GM21723 (cell line): Measurements from ENCODE around the gene TM4SF1.
A peak's percentile ranks its signal among the peaks of the same experiment; 100 is the strongest.
"Not testable (repeated sequence)": the region's sequence is repeated elsewhere in the genome, so short reads cannot be mapped to it uniquely, and the experiment has no call there.

Experiments
- ATAC-seq: cut with Tn5 transposase; IDR thresholded peaks from one replicate; pipeline ENCODE4 v1.9.1; 2021; ENCODE audit warnings: mild to moderate bottlenecking, moderate library complexity; ENCODE audit not compliant: unreplicated experiment

Gene TM4SF1

DNA sequence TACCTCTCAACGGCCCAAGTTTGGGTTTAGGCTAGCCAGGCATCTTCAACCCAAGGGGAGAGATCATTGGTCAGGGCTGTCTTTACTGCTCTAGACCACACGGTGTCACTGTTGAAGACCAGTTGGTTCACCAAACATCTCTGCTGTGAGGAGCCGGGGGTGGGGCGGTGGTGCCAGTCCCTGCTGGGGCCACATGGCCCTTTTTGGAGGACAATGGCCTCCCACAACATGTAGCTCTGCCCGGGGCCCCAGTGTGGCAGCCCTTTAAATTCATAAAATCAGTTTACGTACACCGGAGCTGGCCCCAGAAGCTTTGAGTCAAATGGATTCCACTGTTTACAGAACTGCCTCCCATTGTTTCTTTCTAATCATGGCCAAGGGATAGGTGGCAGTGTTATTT lies 24.9 kb downstream of the TM4SF1 start:
- peak; percentile 95 for ATAC-seq

DNA sequence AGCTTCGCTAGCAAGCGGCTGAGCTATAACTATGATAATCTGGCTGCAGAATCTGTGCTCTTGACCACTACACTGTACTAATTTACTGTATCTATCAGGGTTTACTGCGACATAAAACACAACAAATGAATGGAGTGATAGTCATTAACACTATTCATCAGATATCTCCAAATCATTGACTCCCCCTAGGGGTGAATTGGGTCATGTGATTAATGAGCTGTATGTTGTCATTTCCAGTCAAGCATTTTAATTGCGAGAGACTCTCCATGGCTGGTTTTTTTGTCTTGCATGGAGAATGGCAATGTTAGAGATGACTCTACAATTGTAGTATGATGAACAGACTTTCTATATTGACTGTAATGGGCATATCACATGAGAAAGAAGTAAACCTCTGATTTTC lies 33.5 kb downstream of the TM4SF1 start:
- ATAC-seq, result no peak

DNA sequence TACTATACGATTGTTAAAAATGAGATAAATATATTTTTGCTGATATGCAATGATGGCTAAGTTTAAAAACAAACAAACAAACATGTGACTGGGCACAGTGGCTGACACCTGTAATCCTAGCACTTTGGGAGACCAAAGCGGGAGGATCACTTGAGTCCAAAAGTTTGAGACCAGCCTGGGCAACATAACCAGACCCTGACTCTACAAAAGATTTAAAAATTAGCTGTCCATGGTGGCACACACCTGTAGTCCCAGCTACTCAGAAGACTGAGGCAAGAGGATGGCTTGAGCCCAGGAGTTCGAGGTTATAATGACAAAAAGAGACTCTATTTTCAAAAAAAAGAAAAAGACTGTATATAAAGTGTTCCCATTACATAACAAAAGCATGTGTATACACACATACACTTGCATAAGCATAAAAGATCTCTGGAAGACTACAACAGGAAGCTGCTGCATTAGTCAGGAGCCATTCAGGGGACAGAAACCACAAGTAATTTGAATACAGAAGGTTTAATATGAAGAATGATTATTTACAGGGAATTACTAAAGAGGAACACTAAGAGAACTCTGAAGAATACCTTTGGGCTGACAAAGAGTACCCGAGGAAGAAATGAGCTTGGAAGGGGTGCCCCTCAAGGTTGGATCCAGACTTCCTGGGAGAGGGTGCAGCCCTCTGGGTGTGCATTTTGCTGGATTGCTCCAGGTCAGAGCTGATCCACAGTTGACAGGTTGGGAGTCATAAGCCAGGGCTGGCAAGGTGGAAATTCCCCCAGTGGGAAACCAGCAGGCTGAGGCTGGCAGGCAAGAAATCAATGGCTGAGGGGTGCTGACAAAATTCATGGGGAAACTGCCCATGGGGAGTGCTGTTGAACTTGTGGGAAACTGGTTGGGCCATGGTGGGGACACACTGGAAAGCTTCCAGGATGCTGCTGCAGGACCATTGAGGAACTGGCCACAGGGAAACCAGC lies 34.8 kb downstream of the TM4SF1 start:
- no peak for ATAC-seq

DNA sequence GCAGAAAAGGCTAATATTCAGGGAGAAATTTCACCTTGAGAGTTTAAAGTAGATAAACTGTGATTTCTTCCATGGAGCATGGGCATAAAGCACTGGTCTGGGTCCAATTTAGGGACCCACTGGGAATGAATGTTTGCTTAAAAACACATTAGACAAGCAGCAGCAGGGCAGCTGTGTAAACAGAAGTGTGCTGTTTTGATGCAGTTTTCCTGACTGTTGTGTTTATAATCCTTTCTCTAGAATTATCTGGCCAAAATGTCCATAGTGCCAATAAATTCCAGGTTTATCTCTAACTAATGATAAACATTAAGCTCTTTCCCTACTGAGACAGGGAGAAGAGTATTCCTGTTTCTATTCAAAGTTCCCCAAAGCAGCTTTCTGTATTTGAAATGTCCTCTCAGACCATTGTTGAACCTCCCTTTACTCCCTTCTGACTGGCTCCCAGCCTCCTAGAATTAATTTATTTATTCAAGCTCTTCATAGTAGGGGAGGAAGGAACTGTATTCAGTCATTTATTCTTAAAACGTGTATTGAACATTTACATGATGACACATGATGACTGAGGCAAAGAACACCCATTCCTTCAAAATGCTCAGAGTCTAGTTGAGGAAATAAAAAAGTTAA lies 37.0 kb downstream of the TM4SF1 start:
- no peak for ATAC-seq

DNA sequence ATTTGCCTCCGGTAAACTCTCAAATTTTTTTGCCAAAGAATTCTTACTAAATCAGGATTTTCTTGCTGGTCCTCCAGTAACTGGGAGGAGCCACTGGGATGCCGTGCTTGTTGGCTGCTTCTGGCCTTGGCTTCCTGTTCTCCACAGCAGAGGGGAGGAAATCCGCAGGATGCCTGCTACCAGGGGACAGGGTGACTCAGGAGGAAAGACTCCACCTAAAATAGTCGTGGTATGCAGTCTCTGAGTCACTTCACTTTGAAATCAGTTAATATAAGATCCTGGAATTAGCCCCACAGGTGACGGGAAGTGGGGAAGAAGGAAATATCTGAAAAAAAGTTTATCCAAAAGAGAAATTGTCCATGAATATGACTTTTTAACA lies 37.5 kb downstream of the TM4SF1 start:
- no peak for ATAC-seq

DNA sequence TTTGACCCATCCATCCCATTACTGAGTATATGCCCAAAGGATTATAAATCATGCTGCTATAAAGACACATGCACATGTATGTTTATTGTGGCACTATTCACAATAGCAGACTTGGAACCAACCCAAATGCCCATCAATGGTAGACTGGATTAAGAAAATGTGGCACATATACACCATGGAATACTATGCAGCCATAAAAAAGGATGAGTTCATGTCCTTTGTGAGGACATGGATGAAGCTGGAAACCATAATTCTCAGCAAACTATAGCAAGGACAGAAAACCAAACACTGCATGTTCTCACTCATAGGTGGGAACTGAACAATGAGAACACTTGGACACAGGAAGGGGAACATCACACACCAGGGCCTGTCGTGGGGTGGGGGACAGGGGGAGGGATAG lies 40.0 kb downstream of the TM4SF1 start:
- ATAC-seq, result not testable (repeated sequence)

DNA sequence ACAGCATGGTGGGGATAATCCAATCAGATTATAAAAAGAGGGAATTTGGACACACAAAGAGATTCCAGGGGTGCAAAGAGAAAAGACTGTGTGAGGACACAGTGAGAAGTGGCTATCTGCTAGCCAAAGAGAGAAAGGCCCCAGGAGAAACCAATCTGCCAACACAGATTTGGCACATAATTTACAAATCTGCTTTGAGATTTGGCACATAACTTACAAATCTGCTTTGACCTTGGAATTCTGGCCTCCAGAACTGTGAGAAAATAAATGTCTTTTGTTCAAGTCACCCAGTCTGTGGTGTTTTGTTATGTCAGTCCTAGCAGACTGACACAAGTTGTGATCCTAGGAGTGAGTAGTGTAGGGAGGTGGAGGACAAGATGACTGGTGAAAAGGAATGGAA lies 40.5 kb downstream of the TM4SF1 start:
- no peak for ATAC-seq

DNA sequence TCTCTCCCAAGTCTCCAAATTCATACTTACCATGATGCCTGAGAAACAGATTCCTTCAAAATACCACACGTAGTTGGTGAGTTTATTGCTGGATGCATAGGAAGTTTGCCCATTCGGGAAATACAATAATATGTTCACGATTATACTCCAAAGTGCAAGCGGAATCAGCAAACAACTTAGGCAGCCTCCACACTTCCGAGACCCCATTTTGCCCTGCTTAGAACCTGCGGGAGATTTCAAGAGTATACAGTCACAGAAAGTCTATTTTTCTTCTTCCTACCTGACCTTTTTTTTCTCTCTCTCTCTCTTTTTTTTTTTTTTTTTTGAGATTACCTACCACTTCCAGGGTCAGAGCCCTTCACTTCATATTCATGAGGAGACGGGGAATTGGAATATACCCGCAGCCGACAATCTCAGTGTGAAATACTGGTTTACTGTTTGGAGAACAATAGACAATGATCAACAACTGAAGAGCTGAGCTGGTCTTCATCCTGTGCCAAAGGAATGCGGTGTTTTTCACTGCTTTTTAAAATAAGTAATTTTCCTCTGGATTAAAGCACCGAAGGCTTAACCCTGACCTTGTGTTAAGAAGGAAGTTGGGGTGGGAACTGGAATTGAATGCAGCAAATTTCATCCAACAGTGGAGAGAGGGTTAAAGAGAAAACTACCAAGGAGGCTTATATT lies 44.1 kb downstream of the TM4SF1 start, which contains the start of gene TM4SF18:
Gene TM4SF18, minus strand, starts transcription at position 461 of the 684 bp plus-strand sequence. Its CDS starts 254 bp downstream, at position 207.
- ATAC-seq, result no peak

DNA sequence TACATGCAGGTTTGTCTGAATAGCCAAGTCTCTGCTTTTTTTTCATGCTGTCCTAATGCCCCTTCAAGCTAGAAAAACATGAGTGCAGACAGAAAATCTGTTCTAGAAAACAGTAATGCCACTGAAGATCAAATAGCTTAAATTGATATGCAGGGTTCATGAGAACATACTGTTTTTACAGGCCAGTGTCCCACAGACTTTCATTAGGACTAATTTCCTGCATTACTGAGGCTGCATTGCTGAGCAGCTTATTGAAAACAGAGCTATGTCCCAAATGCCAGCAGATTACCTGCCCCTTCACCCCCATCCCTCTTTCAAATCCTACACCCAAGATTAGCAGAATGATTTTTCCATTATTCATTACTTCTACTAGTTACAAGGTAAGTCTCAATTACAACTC lies 44.7 kb downstream of the TM4SF1 start:
- ATAC-seq, result no peak

DNA sequence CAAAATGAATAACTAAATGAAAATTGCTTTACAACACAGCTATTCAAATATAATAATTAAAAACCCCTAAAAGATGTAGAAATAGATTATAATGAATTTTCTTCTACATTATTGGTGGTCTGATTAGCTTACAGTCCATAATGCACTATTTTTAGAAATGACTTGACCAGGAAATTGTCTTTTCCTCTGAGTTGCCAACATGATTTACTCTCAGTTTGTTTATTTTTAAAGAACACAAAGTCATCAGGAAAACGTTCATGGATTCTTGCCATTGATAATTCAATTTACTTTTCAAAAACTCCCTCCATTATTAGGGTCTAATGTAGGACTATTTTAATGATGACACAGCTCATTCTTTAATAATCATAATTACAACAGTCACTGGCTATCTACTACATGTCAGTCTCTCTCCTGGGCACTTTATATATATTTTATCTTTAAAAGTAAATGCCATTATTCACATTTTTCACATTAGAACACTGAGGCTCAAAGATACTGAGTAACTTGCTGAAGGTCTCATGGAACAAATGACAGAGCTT lies 45.2 kb downstream of the TM4SF1 start:
- no peak for ATAC-seq

DNA sequence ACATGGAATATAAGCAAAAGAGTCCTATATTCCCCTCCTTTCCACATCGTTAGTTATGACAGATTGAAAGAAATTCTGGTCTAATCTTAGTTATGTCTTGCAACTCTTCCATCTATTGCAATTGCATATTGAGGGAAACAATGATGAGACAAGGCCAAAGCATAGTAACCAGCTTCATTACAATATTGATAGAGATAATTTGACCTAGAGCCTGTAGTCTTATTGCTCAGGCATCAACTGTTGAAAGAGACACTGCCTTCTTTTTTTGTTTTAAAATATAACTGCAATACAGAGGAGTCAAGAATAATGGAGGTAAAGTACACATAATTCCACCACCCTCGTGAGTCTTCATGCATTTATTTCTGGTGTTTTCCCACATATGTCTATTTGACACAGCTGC lies 46.1 kb downstream of the TM4SF1 start:
- no peak for ATAC-seq

DNA sequence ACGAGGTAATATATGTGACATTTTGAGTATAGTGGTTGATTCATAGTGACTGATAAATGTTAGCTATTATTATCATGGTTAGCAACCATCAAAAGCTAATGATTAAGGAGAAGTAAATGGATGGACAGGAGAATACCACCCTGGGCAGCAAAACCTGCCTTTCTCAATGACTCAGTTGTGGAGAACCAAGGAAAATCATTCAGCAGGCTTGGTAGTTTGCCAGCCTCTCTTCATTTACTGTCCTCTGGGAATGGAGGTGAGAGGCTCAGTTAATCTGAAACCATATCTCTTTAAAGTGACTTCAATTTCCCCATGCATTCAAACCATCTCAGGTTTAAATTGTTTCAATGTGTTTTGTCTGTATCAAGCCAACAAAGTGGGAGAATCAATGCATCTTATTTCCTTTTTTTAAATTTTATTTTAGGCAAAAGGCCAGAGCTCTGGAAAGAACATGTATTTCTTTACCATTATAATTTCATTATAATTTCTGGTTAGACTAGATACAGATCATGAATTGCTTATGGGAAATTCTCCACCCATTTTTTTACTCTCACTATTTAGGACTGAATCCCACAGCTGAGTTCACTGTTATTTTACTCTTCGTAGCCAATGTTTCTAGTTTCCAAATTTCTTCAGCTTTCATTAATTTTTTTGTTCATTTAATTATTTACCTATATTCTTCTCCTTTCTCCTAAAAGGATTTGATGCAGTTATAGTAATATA lies 46.7 kb downstream of the TM4SF1 start:
- ATAC-seq, result no peak

DNA sequence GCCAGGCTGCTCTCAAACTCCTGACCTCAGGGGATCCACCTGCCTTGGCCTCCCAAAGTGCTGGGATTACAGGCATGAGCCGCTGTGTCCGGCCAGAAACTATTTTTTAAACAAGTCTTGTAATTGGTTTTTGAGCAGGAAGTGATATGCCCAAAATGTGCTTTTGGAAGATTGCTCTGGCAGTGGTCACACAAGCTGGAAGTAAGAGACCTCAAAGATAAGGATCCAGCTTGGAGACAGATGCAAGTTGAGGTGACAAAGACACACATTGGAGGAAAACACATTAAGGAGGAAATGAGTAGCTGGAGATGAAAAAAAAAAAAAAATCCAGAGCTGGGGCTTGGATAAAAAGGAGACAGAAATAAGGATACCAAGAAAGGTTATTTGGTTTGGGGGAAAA lies 50.3 kb downstream of the TM4SF1 start:
- ATAC-seq, result no peak

DNA sequence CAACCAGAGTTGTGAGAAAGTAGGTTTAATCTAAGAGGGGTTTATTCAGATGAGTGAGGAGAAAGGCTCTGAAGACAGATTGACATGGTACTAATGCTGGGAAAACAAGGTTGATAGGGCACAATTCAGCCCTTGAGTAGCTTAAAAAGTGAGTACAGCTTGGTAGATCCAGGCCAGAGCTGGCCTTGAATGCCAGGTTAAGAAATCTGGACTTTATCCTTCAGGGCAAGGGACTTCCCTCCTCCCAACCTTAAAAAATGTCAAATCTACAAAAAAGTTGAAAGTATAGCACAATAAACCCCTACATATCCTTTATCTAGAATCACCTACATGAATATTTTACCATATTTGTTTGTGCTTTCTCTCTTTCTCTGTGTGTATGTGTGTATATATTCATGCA lies 51.9 kb downstream of the TM4SF1 start:
- ATAC-seq, result no peak

DNA sequence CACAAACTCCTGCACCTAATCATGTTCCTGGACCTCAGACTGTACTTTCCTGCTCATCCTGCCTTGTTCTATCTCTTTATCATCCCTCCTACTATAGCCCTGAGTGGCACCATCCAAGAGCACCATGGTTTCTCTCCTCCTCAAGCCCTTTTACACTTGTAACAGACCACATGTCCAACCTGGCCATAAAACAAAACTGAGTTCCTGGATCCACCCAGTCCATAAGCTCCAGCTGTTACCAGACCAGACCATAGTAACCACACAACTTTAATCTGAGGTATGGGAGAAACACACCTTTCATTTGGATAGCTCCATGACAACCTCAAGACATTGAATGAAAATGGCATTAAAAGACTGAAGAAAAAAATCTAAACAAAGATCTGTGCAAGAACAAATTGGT lies 53.1 kb downstream of the TM4SF1 start:
- no peak for ATAC-seq

DNA sequence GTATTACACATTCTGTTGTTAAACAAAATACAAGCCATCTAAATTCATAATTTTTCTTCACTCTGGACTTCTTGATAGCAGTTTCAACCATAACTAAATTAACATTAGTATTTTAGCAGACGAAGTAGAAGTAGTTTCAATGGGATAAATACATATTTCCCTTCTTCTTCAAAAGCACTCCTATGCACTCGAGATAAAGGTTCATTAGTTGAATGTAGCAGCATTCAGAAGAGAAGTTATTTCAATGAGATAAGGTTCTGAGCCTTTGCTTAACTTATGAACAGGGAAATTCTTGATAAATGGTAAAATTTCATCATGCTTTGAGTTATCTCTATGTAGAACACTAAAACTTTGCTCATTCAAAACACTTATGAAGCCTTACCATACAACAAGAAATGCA lies 55.8 kb downstream of the TM4SF1 start:
- no peak for ATAC-seq

DNA sequence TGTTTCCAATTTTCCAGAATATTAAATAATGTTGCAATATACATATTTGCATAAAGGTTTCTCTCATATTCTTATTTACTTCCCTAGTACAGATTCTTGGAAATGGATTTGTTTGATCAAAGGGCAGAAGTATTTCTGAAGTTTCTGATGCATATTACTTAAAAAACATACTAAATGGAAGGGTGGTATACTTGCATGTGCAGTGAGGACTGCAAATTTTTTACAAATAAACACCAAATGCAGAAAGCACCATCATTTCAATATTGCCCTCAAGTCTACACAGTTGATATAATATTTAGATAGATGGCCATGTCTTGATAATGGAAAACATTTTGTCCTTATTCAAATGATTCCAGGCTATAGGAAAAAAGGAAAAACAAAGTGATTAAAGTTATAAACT lies 56.3 kb downstream of the TM4SF1 start:
- ATAC-seq, result no peak

DNA sequence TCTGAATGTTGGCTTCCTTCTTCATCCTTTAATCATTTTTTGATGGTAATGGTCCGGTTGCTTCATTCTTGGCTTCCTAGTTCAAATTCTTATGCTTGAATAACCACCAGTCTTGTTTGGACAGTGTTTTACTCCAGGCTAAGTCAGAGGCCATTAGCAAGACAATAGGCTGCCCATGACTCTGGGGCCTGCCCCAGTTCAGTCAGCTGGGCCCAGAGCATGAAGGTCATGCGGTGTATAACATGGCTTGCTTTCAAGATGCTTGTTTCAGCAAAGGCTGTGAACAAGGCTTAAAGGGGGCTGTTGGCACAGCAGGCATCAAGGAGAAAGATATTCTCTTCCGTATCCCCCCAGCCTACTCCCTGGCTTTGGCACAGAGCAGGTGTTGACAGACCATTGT lies 57.7 kb downstream of the TM4SF1 start:
- ATAC-seq, result no peak
